Neural cell (in vitro differentiated cells): ENCODE results near the gene EMC6. TPM values are rescaled to one million over a fixed set of nuclear protein-coding genes. Genes with fewer than 3 reads are reported as not detected.

ENCODE experiments used
- H2AFZ ChIP-seq: fragments of 200-600, 300-800 bp; sonication (generic), shearing (Covaris generic); 2 replicates; pipeline ENCODE4 v1.6.0; 2014; ENCODE audit warnings: low read depth, mild to moderate bottlenecking, antibody characterized with exemption, low read length, moderate library complexity
- H3F3A ChIP-seq: fragments of 200-600 bp; shearing (Covaris generic); 2 replicates; pipeline ENCODE4 v1.6.1; 2016; ENCODE audit warnings: mild to moderate bottlenecking, moderate library complexity, mixed read lengths, antibody characterized with exemption, low read length; ENCODE audit not compliant: insufficient read depth, poor library complexity, severe bottlenecking
- H3K27ac ChIP-seq: fragments of 200-600, 300-800 bp; sonication (generic), shearing (Covaris generic); 2 replicates; pipeline ENCODE4 v1.5.1; 2014; ENCODE audit warnings: mild to moderate bottlenecking, low read length, moderate library complexity
- H3K27me3 ChIP-seq: fragments of 300-800, 200-600 bp; sonication (generic), shearing (Covaris generic); 2 replicates; pipeline ENCODE4 v1.6.0; 2014; ENCODE audit warnings: mild to moderate bottlenecking, low read depth, low read length, moderate library complexity; ENCODE audit not compliant: insufficient read depth
- H3K36me3 ChIP-seq: fragments of 300-800, 200-600 bp; sonication (generic), shearing (Covaris generic); 2 replicates; pipeline ENCODE4 v1.5.1; 2014; ENCODE audit warnings: mild to moderate bottlenecking, antibody characterized with exemption, low read length, moderate library complexity; ENCODE audit not compliant: insufficient read depth
- H3K4me2 ChIP-seq: fragments of 300-800, 200-600 bp; sonication (generic), shearing (Covaris generic); 2 replicates; pipeline ENCODE4 v1.6.0; 2014; ENCODE audit warnings: mild to moderate bottlenecking, low read length
- H3K4me3 ChIP-seq: fragments of 300-800, 200-600 bp; sonication (generic), shearing (Covaris generic); 2 replicates; pipeline ENCODE4 v1.5.1; 2014; ENCODE audit warnings: mild to moderate bottlenecking, low read length, moderate library complexity
- H3K79me2 ChIP-seq: fragments of 200-600 bp; shearing (Covaris generic); replicated peaks from 2 replicates; pipeline ENCODE4 v1.6.0; 2014; ENCODE audit warnings: mild to moderate bottlenecking, low read length, moderate library complexity; ENCODE audit not compliant: insufficient read depth
- H3K9ac ChIP-seq: fragments of 300-800, 200-600 bp; sonication (generic), shearing (Covaris generic); 2 replicates; pipeline ENCODE4 v1.6.1; 2016; ENCODE audit warnings: mild to moderate bottlenecking, low read length, mixed read lengths
- H3K9me2 ChIP-seq: fragments of 200-600 bp; shearing (Covaris generic); 2 replicates; pipeline ENCODE4 v1.6.1; 2016; ENCODE audit warnings: mild to moderate bottlenecking, low read length, mixed read lengths; ENCODE audit not compliant: insufficient read depth
- H3K9me3 ChIP-seq: fragments of 200-600, 300-800 bp; sonication (generic), shearing (Covaris generic); 2 replicates; pipeline ENCODE4 v1.6.1; 2016; ENCODE audit warnings: mild to moderate bottlenecking, mixed run types, low read length, moderate library complexity, mixed read lengths
- H4K20me1 ChIP-seq: fragments of 200-600 bp; shearing (Covaris generic); 2 replicates; pipeline ENCODE4 v1.6.1; 2016; ENCODE audit warnings: mild to moderate bottlenecking, mixed run types; ENCODE audit not compliant: insufficient read depth
- EP300 ChIP-seq: fragments of 450-650 bp; conservative IDR thresholded peaks from 2 replicates; pipeline ENCODE4 v1.6.1; 2014; ENCODE audit warnings: antibody characterized with exemption, mild to moderate bottlenecking, moderate library complexity; ENCODE audit not compliant: poor library complexity, severe bottlenecking
- EZH2 ChIP-seq: fragments of 200-600, 300-800 bp; shearing (Covaris generic), sonication (generic); IDR thresholded peaks from 2 replicates; pipeline ENCODE4 v1.6.1; 2014; ENCODE audit warnings: antibody characterized with exemption, low read length, borderline replicate concordance, mild to moderate bottlenecking; ENCODE audit not compliant: insufficient read depth, poor library complexity, severe bottlenecking
- MXI1 ChIP-seq: fragments of 450-650 bp; conservative IDR thresholded peaks from 2 replicates; pipeline ENCODE4 v1.6.1; 2014; ENCODE audit warnings: antibody characterized with exemption, mild to moderate bottlenecking; ENCODE audit not compliant: poor library complexity, severe bottlenecking
- POLR2AphosphoS5 ChIP-seq: IDR thresholded peaks from 2 replicates; pipeline ENCODE4 v1.6.1; 2012
- RAD21 ChIP-seq: fragments of 450-650 bp; conservative IDR thresholded peaks from 2 replicates; pipeline ENCODE4 v1.6.1; 2014; ENCODE audit warnings: antibody characterized with exemption, mild to moderate bottlenecking, moderate library complexity
- REST ChIP-seq: IDR thresholded peaks from 2 replicates; pipeline ENCODE4 v1.6.1; 2012; ENCODE audit warnings: borderline replicate concordance
- SMC3 ChIP-seq: fragments of 450-650 bp; conservative IDR thresholded peaks from 2 replicates; pipeline ENCODE4 v1.6.1; 2014; ENCODE audit warnings: antibody characterized with exemption, mild to moderate bottlenecking, moderate library complexity; ENCODE audit not compliant: poor library complexity
- TAF1 ChIP-seq: IDR thresholded peaks from 2 replicates; pipeline ENCODE4 v1.6.1; 2012; ENCODE audit warnings: low read depth
- polyA plus RNA-seq: library from polyadenylated mRNA; depleted of rRNA; stranded (reverse); fragments of >200 nt; gene quantifications from 2 replicates; pipeline ENCODE4 v1.2.3, GENCODE V29; 2014
- TF ChIP-seq, protein P1 (sequence below): fragments of 450-650 bp; IDR thresholded peaks from 2 replicates; pipeline ENCODE4 v1.5.1; 2014; ENCODE audit warnings: antibody characterized with exemption, mild to moderate bottlenecking, moderate library complexity; ENCODE audit not compliant: poor library complexity, severe bottlenecking

The EMC6 gene
- polyA plus RNA-seq, 1 donor from 2014 or later = 61.7 TPM

- Histone ChIP-seq H3K79me2 (no peaks in the 10 kb centered on the region), H3K9me3 (no peaks in the 10 kb centered on the region), H2AFZ (no peak overlapping the region), H3K4me2 (no peak overlapping the region), H3K36me3 (no peaks in the 10 kb centered on the region), H3F3A (no peaks in the 10 kb centered on the region), H3K4me3 (no peak overlapping the region), H4K20me1 (no peaks in the 10 kb centered on the region), H3K27me3 (no peaks in the 10 kb centered on the region), H3K9me2 (no peaks in the 10 kb centered on the region), H3K27ac (no peak overlapping the region), H3K9ac (no peak overlapping the region)
- TF ChIP-seq EP300 (no peak), EZH2 (no peak), RAD21 (no peak), MXI1 (no peak), TAF1 (no peak), POLR2AphosphoS5 (no peak), SMC3 (no peak), REST (no peak)
- TF ChIP-seq, protein P1, sequence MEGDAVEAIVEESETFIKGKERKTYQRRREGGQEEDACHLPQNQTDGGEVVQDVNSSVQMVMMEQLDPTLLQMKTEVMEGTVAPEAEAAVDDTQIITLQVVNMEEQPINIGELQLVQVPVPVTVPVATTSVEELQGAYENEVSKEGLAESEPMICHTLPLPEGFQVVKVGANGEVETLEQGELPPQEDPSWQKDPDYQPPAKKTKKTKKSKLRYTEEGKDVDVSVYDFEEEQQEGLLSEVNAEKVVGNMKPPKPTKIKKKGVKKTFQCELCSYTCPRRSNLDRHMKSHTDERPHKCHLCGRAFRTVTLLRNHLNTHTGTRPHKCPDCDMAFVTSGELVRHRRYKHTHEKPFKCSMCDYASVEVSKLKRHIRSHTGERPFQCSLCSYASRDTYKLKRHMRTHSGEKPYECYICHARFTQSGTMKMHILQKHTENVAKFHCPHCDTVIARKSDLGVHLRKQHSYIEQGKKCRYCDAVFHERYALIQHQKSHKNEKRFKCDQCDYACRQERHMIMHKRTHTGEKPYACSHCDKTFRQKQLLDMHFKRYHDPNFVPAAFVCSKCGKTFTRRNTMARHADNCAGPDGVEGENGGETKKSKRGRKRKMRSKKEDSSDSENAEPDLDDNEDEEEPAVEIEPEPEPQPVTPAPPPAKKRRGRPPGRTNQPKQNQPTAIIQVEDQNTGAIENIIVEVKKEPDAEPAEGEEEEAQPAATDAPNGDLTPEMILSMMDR = no peak
Observed at GRCh38 chr17:3675886-3676285, 7.3 kb downstream of the EMC6 start.

- Histone ChIP-seq H2AFZ (no peak overlapping the region), H3K4me2 (no peak overlapping the region)
Observed at GRCh38 chr17:3678095-3678820, 9.6 kb downstream of the EMC6 start.

More at GRCh38 chr17:3678095-3678820, 9.6 kb downstream of the EMC6 start:
- Histone ChIP-seq H3K27me3 (no peaks in the 10 kb centered on the region), H3K79me2 (no peaks in the 10 kb centered on the region), H3K9me3 (no peaks in the 10 kb centered on the region), H4K20me1 (no peaks in the 10 kb centered on the region), H3K27ac (no peak overlapping the region), H3K4me3 (no peak overlapping the region), H3F3A (no peaks in the 10 kb centered on the region), H3K9ac (no peak overlapping the region), H3K36me3 (no peaks in the 10 kb centered on the region), H3K9me2 (no peaks in the 10 kb centered on the region)
- no peak for TF ChIP-seq SMC3
